HL-60/S4 (cell line): ENCODE measurements around the gene PIM3.

Source experiments
- in situ Hi-C: fragments of 300-500 bp; cut with MboI; formaldehyde crosslinking; loops from 2 replicates; pipeline ENCODE4 v1.14.3; 2022; ENCODE audit warnings: low sequenced_read_pairs

The PIM3 gene

GRCh38 chr22:49941507-49942316 lies 18.9 kb upstream of the PIM3 start:
- in situ Hi-C loops = loop anchor here (25.0 kb wide), 1 partner anchor 271 kb away; the partner anchor contains the start of gene SELENOO

DNA sequence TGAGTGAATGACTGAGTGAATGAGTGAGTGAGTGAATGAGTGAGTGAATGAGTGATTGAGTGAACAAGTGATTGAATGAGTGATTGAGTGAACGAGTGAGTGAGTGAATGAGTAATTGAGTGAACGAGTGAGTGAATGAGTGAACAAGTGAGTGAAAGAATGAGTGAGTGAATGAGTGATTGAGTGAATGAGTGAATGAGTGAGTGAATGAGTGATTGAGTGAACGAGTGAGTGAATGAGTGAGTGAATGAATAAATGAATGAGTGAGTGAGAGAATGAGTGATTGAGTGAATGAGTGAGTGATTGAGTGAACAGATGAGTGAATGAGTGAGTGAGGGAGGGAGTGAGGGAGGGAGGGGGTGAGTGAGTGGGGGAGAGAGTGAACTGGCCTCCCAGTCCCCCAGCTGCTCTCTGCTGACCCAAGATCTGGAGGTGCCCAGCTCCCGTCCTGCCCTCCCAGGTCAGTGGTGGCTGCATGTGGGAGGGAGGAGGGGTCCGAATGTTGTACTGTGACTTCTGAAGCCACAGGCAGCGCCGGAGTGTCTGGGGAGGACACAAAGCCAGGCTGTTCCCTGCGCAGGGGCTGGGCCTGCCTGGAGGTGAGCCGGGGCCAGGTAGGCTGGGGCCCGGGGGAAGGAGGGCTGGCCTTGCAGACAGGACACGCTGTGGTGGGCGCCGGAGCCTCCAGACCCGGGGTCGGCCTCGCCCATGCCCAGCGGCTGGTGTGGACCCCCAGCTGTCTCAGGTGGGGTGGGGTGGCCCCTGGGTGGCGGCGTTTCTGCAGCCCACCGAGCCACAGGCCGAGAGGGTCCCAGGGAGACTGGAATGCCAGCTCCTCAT lies 17.8 kb upstream of the PIM3 start:
- in situ Hi-C loops = loop anchor here (25.0 kb wide), 1 partner anchor 270 kb away; the partner anchor contains the start of gene SELENOO

DNA sequence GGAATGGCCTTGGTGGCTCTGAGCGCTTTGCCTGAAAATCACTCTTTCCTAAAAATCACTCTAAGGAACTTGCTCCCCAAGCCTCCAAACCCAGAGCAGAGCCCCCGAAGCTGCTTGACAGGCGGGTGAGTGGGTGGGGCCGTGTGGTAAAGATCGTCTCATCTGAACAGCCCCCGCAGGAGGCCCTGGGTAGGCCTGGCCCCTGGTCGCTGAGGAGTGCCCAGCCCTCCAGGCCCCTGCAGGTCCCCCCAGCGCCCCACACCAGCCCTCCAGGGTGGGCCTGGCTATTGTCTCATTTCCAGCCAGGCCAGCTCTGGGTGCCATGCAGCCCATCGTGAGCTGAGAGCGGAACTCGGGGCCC lies 17.2 kb upstream of the PIM3 start:
- in situ Hi-C loops = loop anchor here (25.0 kb wide), 1 partner anchor 269 kb away; the partner anchor contains the start of gene SELENOO

GRCh38 chr22:49943771-49944398 lies 16.7 kb upstream of the PIM3 start:
- in situ Hi-C loops = loop anchor here (25.0 kb wide), 1 partner anchor 268 kb away; the partner anchor contains the start of gene SELENOO

DNA sequence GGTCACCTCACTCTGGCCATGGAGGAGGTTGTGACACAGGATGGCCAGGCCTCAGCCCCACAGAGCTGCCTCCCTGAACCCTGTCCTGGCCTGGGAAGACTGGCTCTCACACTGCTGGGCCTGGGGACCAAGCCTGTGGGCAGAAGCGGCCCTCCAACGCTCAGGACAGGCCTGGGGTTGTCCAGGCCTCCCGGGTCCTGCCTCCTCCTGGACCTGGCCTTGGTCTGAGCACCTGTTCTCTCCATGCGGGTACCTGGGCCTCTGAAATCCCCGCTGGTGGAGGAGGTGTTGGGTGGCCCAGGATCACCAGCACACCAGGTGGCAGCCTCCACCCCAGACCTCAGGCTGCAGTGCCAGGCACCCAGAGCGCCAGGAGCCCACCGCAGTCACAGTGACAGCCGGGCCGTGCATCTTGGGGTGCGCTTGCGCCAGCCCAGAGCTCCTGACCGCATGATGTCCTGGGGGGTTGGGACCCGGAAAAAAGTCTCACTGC lies 16.1 kb upstream of the PIM3 start:
- in situ Hi-C loops = loop anchor here (25.0 kb wide), 1 partner anchor 268 kb away; the partner anchor contains the start of gene SELENOO

DNA sequence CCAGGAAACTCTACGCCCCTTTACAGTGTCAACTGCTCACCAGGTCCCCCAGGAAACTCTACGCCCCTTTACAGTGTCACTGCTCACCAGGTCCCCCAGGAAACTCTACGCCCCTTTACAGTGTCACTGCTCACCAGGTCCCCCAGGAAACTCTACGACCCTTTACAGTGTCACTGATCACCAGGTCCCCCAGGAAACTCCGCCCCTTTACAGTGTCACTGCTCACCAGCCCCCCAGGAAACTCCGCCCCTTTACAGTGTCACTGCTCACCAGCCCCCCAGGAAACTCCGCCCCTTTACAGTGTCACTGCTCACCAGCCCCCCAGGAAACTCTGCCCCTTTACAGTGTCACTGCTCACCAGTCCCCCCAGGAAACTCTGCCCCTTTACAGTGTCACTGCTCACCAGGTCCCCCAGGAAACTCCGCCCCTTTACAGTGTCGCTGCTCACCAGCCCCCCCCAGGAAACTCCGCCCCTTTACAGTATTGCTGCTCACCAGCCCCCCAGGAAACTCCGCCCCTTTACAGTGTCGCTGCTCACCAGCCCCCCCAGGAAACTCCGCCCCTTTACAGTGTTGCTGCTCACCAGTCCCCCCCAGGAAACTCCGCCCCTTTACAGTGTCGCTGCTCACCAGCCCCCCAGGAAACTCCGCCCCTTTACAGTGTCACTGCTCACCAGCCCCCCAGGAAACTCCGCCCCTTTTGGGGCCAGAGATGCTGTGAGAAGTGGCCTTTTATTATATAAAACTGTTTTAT lies 15.4 kb upstream of the PIM3 start:
- in situ Hi-C loops = loop anchor here (25.0 kb wide), 1 partner anchor 267 kb away; the partner anchor contains the start of gene SELENOO

- in situ Hi-C loops = loop anchor here (25.0 kb wide), 1 partner anchor 266 kb away; the partner anchor contains the start of gene SELENOO
Measured at GRCh38 chr22:49946612-49947295, 13.8 kb upstream of the PIM3 start.

GRCh38 chr22:49947296-49947622 lies 13.3 kb upstream of the PIM3 start:
- in situ Hi-C loops = loop anchor here (25.0 kb wide), 1 partner anchor 265 kb away; the partner anchor contains the start of gene SELENOO

DNA sequence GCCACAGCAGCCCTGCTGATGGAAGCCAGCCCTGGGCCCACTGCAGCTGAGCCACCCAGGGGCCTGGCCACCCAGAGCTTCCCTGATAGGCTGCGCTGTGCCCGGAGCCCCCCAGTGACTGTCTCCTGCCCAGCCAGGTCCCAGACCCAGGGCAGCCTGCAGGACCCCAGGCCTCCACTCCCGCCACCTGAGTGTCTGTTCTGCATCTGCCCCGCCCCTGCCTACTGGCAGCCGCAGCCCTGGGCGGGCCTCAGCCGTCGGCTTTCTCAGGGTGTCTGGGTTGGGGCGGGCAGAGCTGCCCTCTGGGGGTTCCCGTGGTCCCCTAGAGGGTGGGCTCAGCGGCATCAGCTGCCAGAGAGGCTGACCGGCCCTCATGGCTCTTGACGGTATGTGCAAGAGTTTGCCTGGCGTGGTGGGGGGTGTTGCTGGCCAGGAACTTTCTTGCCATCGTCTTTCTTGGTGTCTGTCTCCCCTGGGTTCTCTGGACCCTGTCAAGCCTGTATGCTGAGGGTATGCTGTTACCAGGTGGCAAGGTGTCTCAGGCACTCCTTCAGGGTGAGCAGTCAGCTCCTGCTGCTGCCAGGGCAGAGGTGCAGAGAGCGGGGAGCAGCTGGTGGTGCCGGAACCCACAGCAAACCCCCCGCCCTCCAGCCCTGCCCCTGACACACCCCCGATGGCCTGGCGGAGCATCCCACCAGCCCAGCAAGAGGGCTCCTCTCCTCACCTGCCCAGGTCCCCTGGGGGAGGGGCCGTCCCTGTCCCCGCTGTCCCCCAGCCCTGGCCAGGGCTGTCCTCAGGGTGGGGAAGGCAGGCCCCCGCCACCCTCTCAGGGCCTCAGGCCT lies 12.2 kb upstream of the PIM3 start:
- in situ Hi-C loops = loop anchor here (25.0 kb wide), 1 partner anchor 264 kb away; the partner anchor contains the start of gene SELENOO

GRCh38 chr22:49948958-49949913 lies 11.3 kb upstream of the PIM3 start:
- in situ Hi-C loops = loop anchor here (25.0 kb wide), 1 partner anchor 263 kb away; the partner anchor contains the start of gene SELENOO

GRCh38 chr22:49949914-49950292 lies 10.7 kb upstream of the PIM3 start:
- in situ Hi-C loops = loop anchor here (25.0 kb wide), 1 partner anchor 262 kb away; the partner anchor contains the start of gene SELENOO

- in situ Hi-C loops = no loop called here
Measured at GRCh38 chr22:49950396-49950994, 10.1 kb upstream of the PIM3 start.

DNA sequence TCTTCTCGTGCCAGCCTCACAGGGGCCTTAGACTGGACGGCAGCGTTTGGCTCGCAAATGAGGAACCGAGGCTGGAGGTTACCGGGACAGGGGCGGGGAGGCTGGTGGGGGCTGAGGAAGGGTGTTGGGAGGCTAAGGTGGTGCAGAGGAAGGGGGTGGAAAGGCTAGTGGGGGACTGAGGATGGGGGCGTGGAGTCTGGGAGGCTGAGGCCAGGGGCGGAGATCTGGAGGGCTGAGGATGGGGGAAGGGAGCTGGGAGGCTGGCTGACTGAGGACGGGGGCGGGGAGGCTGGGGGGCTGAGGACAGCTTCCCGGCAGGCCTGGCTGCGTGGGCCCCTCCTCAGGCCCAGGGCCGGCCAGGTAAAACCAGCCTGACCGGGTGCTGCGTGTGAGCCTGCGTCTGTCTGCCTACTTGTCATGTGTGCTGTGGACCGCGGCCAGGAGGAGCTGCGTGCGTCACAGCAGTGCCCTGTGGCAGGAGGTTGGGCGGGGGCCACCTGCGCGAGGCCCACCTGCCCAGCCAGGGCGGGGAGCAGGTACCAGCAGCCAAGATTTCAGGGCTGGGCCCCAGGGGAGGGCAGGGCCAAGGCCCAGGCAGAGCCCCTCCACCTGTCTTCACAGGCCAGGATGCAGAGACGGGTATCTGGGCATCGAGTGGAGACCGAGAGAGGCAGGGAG lies 9.4 kb upstream of the PIM3 start:
- in situ Hi-C loops = no loop called here

GRCh38 chr22:49951678-49951985 lies 8.9 kb upstream of the PIM3 start:
- in situ Hi-C loops = no loop called here

DNA sequence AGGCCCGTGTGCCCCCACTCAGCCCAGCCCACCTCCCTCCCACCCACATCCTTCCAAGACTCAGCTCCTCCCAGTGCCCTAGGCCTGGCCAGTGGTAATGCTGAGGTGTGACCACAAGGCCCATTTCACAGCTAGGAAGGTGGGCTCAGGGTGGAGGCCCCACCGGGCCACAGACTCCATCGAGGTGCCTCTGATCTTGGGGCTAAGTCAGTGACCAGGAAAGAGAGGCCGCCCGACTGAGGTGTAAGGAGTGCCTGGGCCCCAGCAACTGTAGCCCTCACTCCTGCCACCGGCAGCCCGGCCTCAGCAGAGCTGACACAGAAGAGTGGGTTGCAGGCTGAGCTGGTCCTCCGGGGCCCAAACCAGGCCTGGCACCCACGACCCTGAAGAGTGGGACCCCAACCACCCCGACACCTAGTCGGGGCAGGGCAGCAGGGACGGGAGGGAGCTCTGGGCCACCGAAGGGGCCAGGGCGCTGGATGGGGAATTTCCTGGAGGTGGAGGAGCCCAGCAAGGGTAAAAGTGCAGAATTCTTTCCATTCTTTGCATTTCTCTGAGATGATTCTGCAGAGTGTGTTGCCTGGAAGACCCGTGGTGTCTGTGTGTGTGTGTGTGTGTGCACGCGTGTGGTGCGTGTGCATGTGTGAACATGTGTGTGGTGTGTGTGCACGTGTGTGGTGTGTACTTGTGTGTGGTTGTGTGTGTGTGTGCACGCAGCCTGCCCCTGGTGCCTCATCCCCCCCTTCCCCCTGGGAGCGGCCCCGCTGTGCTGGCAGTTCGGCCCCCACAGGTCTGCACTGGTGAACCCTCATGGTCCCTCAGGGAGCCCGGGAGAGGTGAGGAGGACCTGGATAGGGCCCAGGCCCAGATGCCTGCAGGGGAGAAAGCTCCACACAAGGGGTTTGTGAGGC lies 8.3 kb upstream of the PIM3 start:
- in situ Hi-C loops = no loop called here
